ENCODE results near the gene PCBP3. TPM values are rescaled to one million over a fixed set of nuclear protein-coding genes. Genes with fewer than 3 reads are reported as not detected.

The PCBP3 gene
- total RNA-seq, 1 experiment from 2014 or later: 10.9 TPM

DNA sequence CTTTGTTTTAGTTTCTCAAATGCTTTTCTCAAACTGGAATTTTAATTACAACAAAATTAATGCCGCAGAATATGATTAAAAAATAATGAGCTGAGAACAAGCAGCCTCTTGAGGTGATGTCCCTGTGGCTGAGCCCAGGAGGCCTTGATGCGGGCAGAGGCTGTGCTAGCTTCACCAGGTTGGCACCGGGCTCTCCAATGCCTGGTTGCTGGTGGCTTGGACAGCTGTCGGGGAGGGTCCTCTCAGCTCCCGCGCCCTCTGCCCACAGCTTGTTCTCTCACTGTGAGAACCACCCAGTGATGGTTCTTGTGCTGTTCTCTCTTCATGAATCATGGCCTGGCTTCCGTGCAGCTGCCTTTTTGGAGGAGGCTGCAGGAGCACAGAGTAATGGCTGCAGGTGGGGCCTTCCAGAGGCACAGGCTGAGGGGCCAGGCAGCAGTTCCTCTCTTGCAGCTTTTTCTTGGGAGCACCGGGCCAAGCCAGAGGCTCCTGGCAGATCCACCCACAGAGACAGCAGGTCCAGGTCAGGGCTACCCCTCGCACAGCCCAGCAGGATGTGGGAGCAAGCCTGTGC, 156.3 kb downstream of the PCBP3 start:
- no peak overlapping the region for H2BK5ac ChIP-seq (ENCODE audit: insufficient read length, low read length)
- DNase-seq: no peak
- no peak overlapping the region for H3K18ac ChIP-seq (ENCODE audit: insufficient read length, low read depth, low read length)
- no peak overlapping the region for H3K23ac ChIP-seq (ENCODE audit: insufficient read length, low read depth, low read length)
- Mint-ChIP-seq H3K36me3 (ENCODE audit: insufficient read depth in 1 of 3, low read depth in 3 of 3) (no peaks in the 10 kb centered on the region), H3K4me1 (peaks cover 3 to 5% of the 10 kb centered on the region in 2 experiments; a peak in 3 of 4 replicates), H3K27me3 (ENCODE audit: low read depth) (no peaks in the 10 kb centered on the region), H3K9me3 (no peaks in the 10 kb centered on the region), H3K4me3 (no peak overlapping the region), H3K27ac (no peak overlapping the region)
- no peaks in the 10 kb centered on the region for H3K79me1 ChIP-seq (ENCODE audit: insufficient read depth, low read depth, low read length, poor library complexity, severe bottlenecking)
- WGBS (ENCODE audit: extremely low coverage, insufficient read length, low lambda C conversion rate): no CpG with 5 or more reads among the region's 9 CpGs
- H4K8ac ChIP-seq (replicated peaks; ENCODE audit: insufficient read length, low read depth, low read length): no peak overlapping the region
- H2BK20ac ChIP-seq (ENCODE audit: low read depth, low read length, poor library complexity, severe bottlenecking): no peak overlapping the region
- no peak overlapping the region for H2AFZ ChIP-seq (ENCODE audit: low read length)
- no peak overlapping the region for H3T11ph ChIP-seq (ENCODE audit: low read length)
- H3K9me3 ChIP-seq (ENCODE audit: control insufficient read depth, low read depth, low read length): no peaks in the 10 kb centered on the region
- no peaks in the 10 kb centered on the region for H3K23me2 ChIP-seq (ENCODE audit: insufficient read length, low read depth, low read length, poor library complexity, severe bottlenecking)
- H2BK12ac ChIP-seq (ENCODE audit: insufficient read length, low read depth, low read length): no peak overlapping the region
- H3K79me2 ChIP-seq (ENCODE audit: insufficient read depth, low read length): no peaks in the 10 kb centered on the region
- no peak overlapping the region for H2BK120ac ChIP-seq (ENCODE audit: low read depth, low read length, poor library complexity, severe bottlenecking)
- no peak overlapping the region for H2AK5ac ChIP-seq (ENCODE audit: insufficient read length, low read length)
- TF ChIP-seq, protein P1, sequence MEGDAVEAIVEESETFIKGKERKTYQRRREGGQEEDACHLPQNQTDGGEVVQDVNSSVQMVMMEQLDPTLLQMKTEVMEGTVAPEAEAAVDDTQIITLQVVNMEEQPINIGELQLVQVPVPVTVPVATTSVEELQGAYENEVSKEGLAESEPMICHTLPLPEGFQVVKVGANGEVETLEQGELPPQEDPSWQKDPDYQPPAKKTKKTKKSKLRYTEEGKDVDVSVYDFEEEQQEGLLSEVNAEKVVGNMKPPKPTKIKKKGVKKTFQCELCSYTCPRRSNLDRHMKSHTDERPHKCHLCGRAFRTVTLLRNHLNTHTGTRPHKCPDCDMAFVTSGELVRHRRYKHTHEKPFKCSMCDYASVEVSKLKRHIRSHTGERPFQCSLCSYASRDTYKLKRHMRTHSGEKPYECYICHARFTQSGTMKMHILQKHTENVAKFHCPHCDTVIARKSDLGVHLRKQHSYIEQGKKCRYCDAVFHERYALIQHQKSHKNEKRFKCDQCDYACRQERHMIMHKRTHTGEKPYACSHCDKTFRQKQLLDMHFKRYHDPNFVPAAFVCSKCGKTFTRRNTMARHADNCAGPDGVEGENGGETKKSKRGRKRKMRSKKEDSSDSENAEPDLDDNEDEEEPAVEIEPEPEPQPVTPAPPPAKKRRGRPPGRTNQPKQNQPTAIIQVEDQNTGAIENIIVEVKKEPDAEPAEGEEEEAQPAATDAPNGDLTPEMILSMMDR (conservative IDR thresholded peaks at IDR 0.05): no peak
- no peaks in the 10 kb centered on the region for H3K27me3 ChIP-seq (ENCODE audit: insufficient read depth, low read length)
- H2BK15ac ChIP-seq (ENCODE audit: low read depth, low read length): no peak overlapping the region
- H4K5ac ChIP-seq (ENCODE audit: insufficient read length, low read depth, low read length): no peak overlapping the region
- no peak overlapping the region for H3K14ac ChIP-seq (ENCODE audit: insufficient read depth, low read length)
- no peak overlapping the region for H3K56ac ChIP-seq (ENCODE audit: insufficient read length, low read depth, low read length)
- no peak overlapping the region for H3K4me2 ChIP-seq (ENCODE audit: insufficient read depth, insufficient read length, low read length)
- no peak overlapping the region for H3K27ac ChIP-seq (ENCODE audit: insufficient read length, low read depth, low read length)
- H3K4me1 ChIP-seq (ENCODE audit: insufficient read depth, low read length): no peaks in the 10 kb centered on the region
- no peaks in the 10 kb centered on the region for H4K20me1 ChIP-seq (ENCODE audit: control insufficient read depth, insufficient read depth, insufficient read length)
- H3K9ac ChIP-seq (ENCODE audit: extremely low read depth, insufficient read length, low read length): no peak overlapping the region
- H4K91ac ChIP-seq (ENCODE audit: insufficient read length, low read depth, low read length): no peak overlapping the region
- no peak overlapping the region for H3K4ac ChIP-seq (ENCODE audit: low read depth, low read length)
